Skeletal muscle satellite cell (primary cell): ENCODE results near the gene CCDC182.

Experiments
- H3K27me3 ChIP-seq: 2 replicates; pipeline ENCODE4 v1.7.0; 2013; ENCODE audit warnings: low read length; ENCODE audit not compliant: control insufficient read depth, insufficient read depth
- H3K36me3 ChIP-seq: 2 replicates; pipeline ENCODE4 v1.7.0; 2013; ENCODE audit warnings: mild to moderate bottlenecking, control low read depth, low read length; ENCODE audit not compliant: insufficient read depth
- H3K4me1 ChIP-seq: 2 replicates; pipeline ENCODE4 v1.7.0; 2013; ENCODE audit warnings: low read length; ENCODE audit not compliant: control insufficient read depth, insufficient read depth
- H3K4me2 ChIP-seq: 2 replicates; pipeline ENCODE4 v1.7.0; 2013; ENCODE audit warnings: mild to moderate bottlenecking, low read length
- H3K4me3 ChIP-seq: 2 replicates; pipeline ENCODE4 v1.7.0; 2013; ENCODE audit warnings: low read length
- H3K9ac ChIP-seq: 2 replicates; pipeline ENCODE4 v1.7.0; 2013; ENCODE audit warnings: mild to moderate bottlenecking, low read depth, low read length, moderate library complexity
- H3K9me3 ChIP-seq: replicated peaks from 2 replicates; pipeline ENCODE4 v1.7.0; 2013; ENCODE audit warnings: mild to moderate bottlenecking, control low read depth, low read length

CCDC182 gene

GRCh38 chr17:57739402-57740234 lies 5.5 kb downstream of the CCDC182 start:
- Histone ChIP-seq H3K9ac (no peak overlapping the region), H3K27me3 (peaks cover 51% of the 10 kb centered on the region), H3K9me3 (no peaks in the 10 kb centered on the region), H3K4me1 (no peaks in the 10 kb centered on the region), H3K36me3 (no peaks in the 10 kb centered on the region), H3K4me2 (no peak overlapping the region), H3K4me3 (no peak overlapping the region)

DNA sequence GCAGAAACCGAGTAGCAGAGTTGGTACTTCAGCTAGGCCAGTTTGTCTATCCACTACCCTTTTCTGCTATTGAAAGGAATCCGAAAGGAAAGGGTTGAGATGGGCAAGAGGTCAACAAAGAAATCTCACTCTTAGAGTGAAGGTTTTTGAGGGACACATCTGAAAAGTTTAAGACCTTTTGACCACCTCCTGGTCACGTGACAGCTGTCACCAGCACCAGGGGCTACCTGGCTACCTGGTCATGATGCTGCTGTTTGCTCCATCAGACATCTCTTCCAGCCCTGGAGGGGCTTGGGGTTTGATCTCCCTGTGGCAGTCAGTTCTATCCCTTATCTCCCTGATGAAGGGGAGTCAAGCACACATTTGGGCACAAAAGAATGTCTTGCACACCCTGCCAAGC lies 7.6 kb downstream of the CCDC182 start:
- Histone ChIP-seq H3K4me3 (no peak overlapping the region), H3K4me2 (no peak overlapping the region), H3K9me3 (no peaks in the 10 kb centered on the region), H3K36me3 (no peaks in the 10 kb centered on the region), H3K27me3 (peaks cover 53% of the 10 kb centered on the region), H3K4me1 (no peaks in the 10 kb centered on the region), H3K9ac (no peak overlapping the region)

- H3K4me1 ChIP-seq: no peaks in the 10 kb centered on the region
- H3K4me3 ChIP-seq: no peak overlapping the region
- H3K9me3 ChIP-seq: no peaks in the 10 kb centered on the region
- peaks cover 58% of the 10 kb centered on the region for H3K27me3 ChIP-seq
- no peak overlapping the region for H3K4me2 ChIP-seq
- H3K9ac ChIP-seq: no peak overlapping the region
- H3K36me3 ChIP-seq: no peaks in the 10 kb centered on the region
Observed at GRCh38 chr17:57735707-57736106, 9.4 kb downstream of the CCDC182 start.

DNA sequence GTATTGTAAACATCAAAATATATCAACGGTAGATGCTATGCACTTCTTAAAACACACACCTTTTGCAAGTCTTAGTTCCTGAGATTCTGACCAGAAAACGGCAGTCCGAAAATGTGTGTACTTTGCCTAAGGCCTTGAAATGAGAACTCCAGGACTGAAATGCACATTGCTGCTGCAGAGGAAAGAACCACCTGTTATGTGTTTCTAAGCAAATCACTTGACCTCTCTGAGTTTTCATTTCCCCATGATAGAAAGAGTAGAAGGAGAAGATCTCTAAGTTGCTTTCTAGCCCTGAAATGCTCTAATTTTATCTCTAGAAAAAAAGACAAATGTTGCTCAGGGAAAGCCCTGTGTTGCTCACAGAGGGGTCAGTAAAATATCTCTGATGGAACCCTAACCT lies 9.9 kb downstream of the CCDC182 start:
- H3K9me3 ChIP-seq: no peaks in the 10 kb centered on the region
- H3K36me3 ChIP-seq: no peaks in the 10 kb centered on the region
- peaks cover 61% of the 10 kb centered on the region for H3K27me3 ChIP-seq
- H3K9ac ChIP-seq: no peak overlapping the region
- no peaks in the 10 kb centered on the region for H3K4me1 ChIP-seq
- H3K4me2 ChIP-seq: no peak overlapping the region
- no peak overlapping the region for H3K4me3 ChIP-seq

DNA sequence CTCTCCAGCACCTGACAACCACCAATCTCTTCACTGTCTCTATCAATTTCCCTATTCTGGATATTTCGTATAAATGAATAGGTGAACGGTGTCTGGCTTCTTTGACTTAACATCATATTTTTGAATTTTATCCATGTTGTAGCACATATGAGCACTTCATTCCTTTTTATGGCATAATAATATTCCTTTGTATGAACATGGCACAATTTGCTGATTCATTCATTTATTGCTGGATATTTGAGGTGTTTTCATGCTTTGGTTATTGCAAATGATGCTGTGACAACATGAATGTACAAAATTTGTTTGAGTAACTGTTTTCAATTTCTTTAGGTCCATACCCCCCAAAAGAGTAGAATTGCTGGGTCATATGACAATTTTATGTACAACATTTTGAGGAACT lies 12.0 kb downstream of the CCDC182 start:
- H3K27me3 ChIP-seq: peaks cover 66% of the 10 kb centered on the region
- H3K4me1 ChIP-seq: no peaks in the 10 kb centered on the region
- no peak overlapping the region for H3K9ac ChIP-seq
- no peaks in the 10 kb centered on the region for H3K9me3 ChIP-seq
- H3K36me3 ChIP-seq: no peaks in the 10 kb centered on the region
- no peak overlapping the region for H3K4me2 ChIP-seq
- H3K4me3 ChIP-seq: no peak overlapping the region

GRCh38 chr17:57732062-57732461 lies 13.0 kb downstream of the CCDC182 start:
- no peaks in the 10 kb centered on the region for H3K4me1 ChIP-seq
- H3K36me3 ChIP-seq: no peaks in the 10 kb centered on the region
- no peaks in the 10 kb centered on the region for H3K9me3 ChIP-seq
- no peak overlapping the region for H3K9ac ChIP-seq
- H3K4me2 ChIP-seq: no peak overlapping the region
- no peak overlapping the region for H3K4me3 ChIP-seq
- H3K27me3 ChIP-seq: peaks cover 66% of the 10 kb centered on the region

- Histone ChIP-seq H3K27me3 (peaks cover 59% of the 10 kb centered on the region), H3K4me3 (no peak overlapping the region)
Observed at GRCh38 chr17:57730026-57730701, 14.9 kb downstream of the CCDC182 start.

DNA sequence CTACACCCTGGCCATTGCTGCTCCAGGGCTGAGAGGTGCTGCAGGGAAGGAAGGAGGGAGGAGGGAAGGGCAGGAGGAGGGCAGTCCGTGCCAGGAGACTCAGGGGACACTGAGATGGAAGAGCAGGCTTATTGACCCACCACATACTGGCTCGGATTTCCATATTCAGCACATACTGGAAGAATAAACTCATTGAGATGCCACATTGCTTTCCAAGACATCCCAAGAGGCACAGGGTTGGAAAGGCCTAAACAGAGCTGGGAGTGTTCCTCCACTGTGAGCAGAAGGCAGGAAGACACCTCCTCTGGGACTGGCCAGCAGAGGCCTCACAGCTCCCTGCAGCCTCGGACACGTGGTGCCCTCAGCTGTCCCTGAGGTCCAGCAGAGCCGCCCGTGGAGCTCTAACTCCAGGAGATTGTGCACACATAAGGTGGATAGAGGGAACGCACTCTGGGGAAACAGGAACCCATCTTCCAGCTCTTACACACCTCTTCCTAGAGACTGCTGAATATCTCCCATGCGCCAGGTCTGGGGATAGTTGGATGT lies 17.4 kb downstream of the CCDC182 start:
- Histone ChIP-seq H3K9me3 (no peaks in the 10 kb centered on the region), H3K4me2 (no peak overlapping the region), H3K9ac (no peak overlapping the region), H3K27me3 (peaks cover 48% of the 10 kb centered on the region), H3K4me1 (no peaks in the 10 kb centered on the region), H3K4me3 (no peak overlapping the region), H3K36me3 (no peaks in the 10 kb centered on the region)

More at GRCh38 chr17:57730026-57730701, 14.9 kb downstream of the CCDC182 start:
- Histone ChIP-seq H3K4me2 (no peak overlapping the region), H3K9ac (no peak overlapping the region), H3K36me3 (no peaks in the 10 kb centered on the region), H3K4me1 (no peaks in the 10 kb centered on the region), H3K9me3 (no peaks in the 10 kb centered on the region)

DNA sequence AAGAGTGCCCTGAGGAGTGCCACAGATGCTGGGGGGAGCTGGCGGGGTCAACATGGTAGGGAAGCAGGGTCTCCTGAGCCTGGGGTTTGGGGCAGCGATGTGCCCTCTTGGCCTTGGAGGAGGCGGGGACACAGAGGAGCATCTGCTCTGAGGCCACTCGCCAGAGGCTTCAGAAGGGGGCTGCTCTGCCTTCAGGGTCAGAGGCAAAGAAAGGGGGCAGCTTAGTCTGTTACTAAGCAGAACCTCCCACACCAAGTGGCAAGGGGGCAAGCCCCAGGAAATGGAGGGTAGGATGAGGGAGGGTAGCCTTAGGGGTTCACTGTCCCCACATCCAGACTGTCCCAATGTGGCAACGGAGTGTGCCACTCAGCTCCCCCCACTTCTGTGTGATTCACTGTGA lies 18.3 kb downstream of the CCDC182 start:
- no peak overlapping the region for H3K4me3 ChIP-seq
- H3K36me3 ChIP-seq: no peaks in the 10 kb centered on the region
- H3K27me3 ChIP-seq: peaks cover 50% of the 10 kb centered on the region
- H3K4me1 ChIP-seq: no peaks in the 10 kb centered on the region
- no peak overlapping the region for H3K4me2 ChIP-seq
- no peaks in the 10 kb centered on the region for H3K9me3 ChIP-seq
- no peak overlapping the region for H3K9ac ChIP-seq

- H3K4me2 ChIP-seq: no peak overlapping the region
- peaks cover 45% of the 10 kb centered on the region for H3K27me3 ChIP-seq
- no peaks in the 10 kb centered on the region for H3K4me1 ChIP-seq
- no peak overlapping the region for H3K9ac ChIP-seq
- H3K36me3 ChIP-seq: no peaks in the 10 kb centered on the region
- H3K4me3 ChIP-seq: no peak overlapping the region
- H3K9me3 ChIP-seq: no peaks in the 10 kb centered on the region
Observed at GRCh38 chr17:57726213-57726790, 18.8 kb downstream of the CCDC182 start.

DNA sequence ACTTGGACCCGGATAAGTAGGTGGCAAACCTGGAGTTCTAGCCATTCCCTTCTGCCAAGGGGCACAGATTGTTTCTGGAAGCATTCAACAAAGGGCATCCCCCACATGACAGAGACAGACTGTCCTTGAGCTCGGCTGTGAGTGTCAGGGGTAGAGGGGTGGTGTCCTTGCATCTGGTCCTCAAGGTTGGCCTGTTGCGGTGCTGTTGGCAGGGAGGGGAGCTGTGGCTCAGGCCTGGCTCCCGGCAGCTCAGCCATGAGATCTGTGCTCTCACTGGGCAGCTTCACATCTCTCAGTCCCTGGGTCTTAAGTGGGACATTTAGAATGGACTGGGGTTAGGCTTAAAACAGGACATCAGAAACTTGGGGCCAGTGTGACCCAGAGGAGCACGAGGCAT lies 20.4 kb downstream of the CCDC182 start:
- Histone ChIP-seq H3K4me2 (no peak overlapping the region), H3K27me3 (peaks cover 39% of the 10 kb centered on the region), H3K4me3 (no peak overlapping the region), H3K4me1 (no peaks in the 10 kb centered on the region), H3K9me3 (no peaks in the 10 kb centered on the region), H3K36me3 (no peaks in the 10 kb centered on the region), H3K9ac (no peak overlapping the region)
